WTC11 (cell line): ENCODE measurements around the gene ANKRD27. TPM values are rescaled to one million over a fixed set of nuclear protein-coding genes. Genes with fewer than 3 reads are reported as not detected.

Source experiments
- ATAC-seq: fragments of 200-7000 bp; cut with Tn5 transposase; 2 replicates; pipeline ENCODE4 v1.10.0; 2021; ENCODE audit warnings: mild to moderate bottlenecking, moderate library complexity
- CTCF ChIA-PET: fragments of 300-600 bp; sonication (Branson Sonifier 250); formaldehyde crosslinking; loops from one replicate; lab custom pipeline; 2021; ENCODE audit warnings: antibody characterized with exemption; lab: Charles Lee
- POLR2A ChIA-PET: fragments of 350-600 bp; sonication (Branson Sonifier 250); formaldehyde crosslinking; loops from one replicate; lab custom pipeline; 2021; ENCODE audit warnings: antibody characterized with exemption; lab: Charles Lee
- DNase-seq: peaks from one replicate; pipeline ENCODE4 v3.0.0; 2021; ENCODE audit warnings: low spot score
- H3K27ac Mint-ChIP-seq: 2 replicates; pipeline ENCODE4 v1.8.0; 2021; ENCODE audit warnings: mixed read lengths
- H3K27me3 Mint-ChIP-seq: 2 replicates; pipeline ENCODE4 v1.8.0; 2021; ENCODE audit warnings: low read depth, mild to moderate bottlenecking, moderate library complexity, mixed read lengths
- H3K36me3 Mint-ChIP-seq: 2 replicates; pipeline ENCODE4 v1.8.0; 2021; ENCODE audit warnings: mixed read lengths
- H3K4me1 Mint-ChIP-seq: 2 replicates; pipeline ENCODE4 v1.8.0; 2022; ENCODE audit warnings: mixed read lengths
- H3K4me3 Mint-ChIP-seq: 2 replicates; pipeline ENCODE4 v1.8.0; 2021; ENCODE audit warnings: mild to moderate bottlenecking, moderate library complexity, mixed read lengths
- H3K9me3 Mint-ChIP-seq: 2 replicates; pipeline ENCODE4 v1.8.0; 2021; ENCODE audit warnings: mixed read lengths
- ATF1 ChIP-seq: sonication (generic); formaldehyde crosslinking; IDR thresholded peaks from 2 replicates; pipeline ENCODE4 v1.8.1; 2023; ENCODE audit warnings: mild to moderate bottlenecking, moderate library complexity, missing genetic modification reagents
- ELF4 ChIP-seq: sonication (generic); formaldehyde crosslinking; IDR thresholded peaks from 2 replicates; pipeline ENCODE4 v1.8.1; 2022; ENCODE audit warnings: low read depth, mild to moderate bottlenecking, moderate library complexity, missing genetic modification reagents
- ETV6 ChIP-seq: sonication (generic); formaldehyde crosslinking; IDR thresholded peaks from 2 replicates; pipeline ENCODE4 v1.8.1; 2022; ENCODE audit warnings: mild to moderate bottlenecking, missing genetic modification reagents
- GTF2I ChIP-seq: fragments of 250-450 bp; sonication (Bioruptor Pico); conservative IDR thresholded peaks from 2 replicates; pipeline ENCODE4 v1.4.0; 2021; ENCODE audit warnings: mild to moderate bottlenecking
- HMGA2 ChIP-seq: fragments of 250-450 bp; sonication (Bioruptor Pico); IDR thresholded peaks from 2 replicates; pipeline ENCODE4 v1.4.0; 2021; ENCODE audit warnings: mild to moderate bottlenecking, moderate library complexity
- IRF2 ChIP-seq: sonication (generic); formaldehyde crosslinking; IDR thresholded peaks from 2 replicates; pipeline ENCODE4 v1.8.0; 2022; ENCODE audit warnings: low read depth, missing genetic modification reagents, borderline replicate concordance
- JUN ChIP-seq: sonication (generic); formaldehyde crosslinking; IDR thresholded peaks from 2 replicates; pipeline ENCODE4 v1.8.0; 2023; ENCODE audit warnings: mild to moderate bottlenecking, missing genetic modification reagents
- KAT7 ChIP-seq: sonication (generic); formaldehyde crosslinking; IDR thresholded peaks from 2 replicates; pipeline ENCODE4 v1.8.1; 2023; ENCODE audit warnings: missing genetic modification reagents, mild to moderate bottlenecking, borderline replicate concordance
- MYBL2 ChIP-seq: sonication (generic); formaldehyde crosslinking; IDR thresholded peaks from 2 replicates; pipeline ENCODE4 v1.8.1; 2023; ENCODE audit warnings: mild to moderate bottlenecking, moderate library complexity, missing genetic modification reagents
- NFATC4 ChIP-seq: fragments of 250-450 bp; sonication (Bioruptor Pico); IDR thresholded peaks from 2 replicates; pipeline ENCODE4 v1.9.0; 2021; ENCODE audit warnings: mild to moderate bottlenecking
- NFE2L1 ChIP-seq: sonication (generic); formaldehyde crosslinking; IDR thresholded peaks from 2 replicates; pipeline ENCODE4 v1.8.1; 2023; ENCODE audit warnings: missing genetic modification reagents
- NR1H2 ChIP-seq: sonication (generic); formaldehyde crosslinking; IDR thresholded peaks from 2 replicates; pipeline ENCODE4 v1.9.0; 2021; ENCODE audit warnings: mild to moderate bottlenecking, moderate library complexity, missing genetic modification reagents
- PRRX2 ChIP-seq: fragments of 250-450 bp; sonication (Bioruptor Pico); IDR thresholded peaks from 2 replicates; pipeline ENCODE4 v1.8.0; 2021; ENCODE audit warnings: mild to moderate bottlenecking
- RELA ChIP-seq: sonication (generic); formaldehyde crosslinking; IDR thresholded peaks from 2 replicates; pipeline ENCODE4 v1.8.1; 2022; ENCODE audit warnings: missing genetic modification reagents, mild to moderate bottlenecking, borderline replicate concordance
- RORB ChIP-seq: fragments of 250-450 bp; sonication (Bioruptor Pico); IDR thresholded peaks from 2 replicates; pipeline ENCODE4 v1.9.0; 2021; ENCODE audit warnings: mild to moderate bottlenecking
- USF1 ChIP-seq: sonication (generic); formaldehyde crosslinking; IDR thresholded peaks from 2 replicates; pipeline ENCODE4 v1.8.0; 2022; ENCODE audit warnings: mild to moderate bottlenecking, missing genetic modification reagents
- ZBTB43 ChIP-seq: sonication (generic); formaldehyde crosslinking; IDR thresholded peaks from 2 replicates; pipeline ENCODE4 v1.8.1; 2023; ENCODE audit warnings: mild to moderate bottlenecking, missing genetic modification reagents
- ZMAT4 ChIP-seq: fragments of 250-450 bp; sonication (Bioruptor Pico); IDR thresholded peaks from 2 replicates; pipeline ENCODE4 v1.9.0; 2021; ENCODE audit warnings: mild to moderate bottlenecking
- ZNF121 ChIP-seq: sonication (generic); formaldehyde crosslinking; IDR thresholded peaks from 2 replicates; pipeline ENCODE4 v1.8.0; 2023; ENCODE audit warnings: missing genetic modification reagents
- ZNF219 ChIP-seq: sonication (generic); formaldehyde crosslinking; IDR thresholded peaks from 2 replicates; pipeline ENCODE4 v1.8.0; 2023; ENCODE audit warnings: missing genetic modification reagents, mild to moderate bottlenecking, borderline replicate concordance
- ZNF317 ChIP-seq: sonication (generic); formaldehyde crosslinking; IDR thresholded peaks from 2 replicates; pipeline ENCODE4 v1.8.1; 2023; ENCODE audit warnings: low read depth, mild to moderate bottlenecking, moderate library complexity, missing genetic modification reagents, borderline replicate concordance
- total RNA-seq: library from RNA; stranded (reverse); gene quantifications from 3 replicates; pipeline ENCODE4 v1.2.3, GENCODE V29; 2021
- TF ChIP-seq, protein P1 (sequence below): fragments of 250-450 bp; sonication (Bioruptor Pico); conservative IDR thresholded peaks from 2 replicates; pipeline ENCODE4 v1.9.0; 2021; ENCODE audit warnings: mild to moderate bottlenecking
- TF ChIP-seq, protein P2 (sequence below): sonication (generic); formaldehyde crosslinking; IDR thresholded peaks from 2 replicates; pipeline ENCODE4 v1.8.0; 2022; ENCODE audit warnings: mild to moderate bottlenecking, missing genetic modification reagents
- TF ChIP-seq, protein P3 (sequence below): sonication (generic); formaldehyde crosslinking; IDR thresholded peaks from 2 replicates; pipeline ENCODE4 v1.8.1; 2023; ENCODE audit warnings: mild to moderate bottlenecking, missing genetic modification reagents, moderate library complexity
- TF ChIP-seq, protein P4 (sequence below): sonication (generic); formaldehyde crosslinking; IDR thresholded peaks from 2 replicates; pipeline ENCODE4 v1.8.1; 2023; ENCODE audit warnings: mild to moderate bottlenecking, missing genetic modification reagents
- TF ChIP-seq, protein P5 (sequence below): fragments of 250-450 bp; sonication (Bioruptor Pico); IDR thresholded peaks from 2 replicates; pipeline ENCODE4 v1.8.0; 2021; ENCODE audit warnings: mild to moderate bottlenecking

The ANKRD27 gene
- total RNA-seq, 1 experiment from 2014 or later: 48.6 TPM

DNA sequence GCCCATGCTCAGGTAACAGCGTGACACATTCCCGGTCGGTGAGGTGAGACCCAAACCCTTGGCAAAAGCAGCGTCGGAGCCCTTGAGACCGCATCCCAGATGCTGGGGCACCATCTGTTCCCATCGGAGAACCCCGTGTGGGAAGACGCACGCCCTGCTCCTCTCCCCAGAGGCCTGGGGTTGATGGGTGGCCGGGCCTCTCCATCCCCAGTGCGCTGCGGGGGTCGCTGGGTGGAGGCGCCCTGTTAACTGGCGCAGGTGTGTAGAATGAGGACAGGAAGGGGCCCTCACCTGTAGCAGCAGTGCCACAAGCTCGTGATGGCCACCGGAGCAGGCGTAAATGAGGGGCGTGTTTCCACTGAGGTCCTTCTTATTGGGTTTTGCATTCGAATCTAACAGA is 69.4 kb downstream of the ANKRD27 start:
- CTCF ChIA-PET: no interaction called here
- no peak overlapping the region for H3K4me3 Mint-ChIP-seq
- no peaks in the 10 kb centered on the region for H3K27me3 Mint-ChIP-seq
- POLR2A ChIA-PET: no interaction called here
- TF ChIP-seq ZNF219: no peak
- TF ChIP-seq ZMAT4 (CRISPR knock-in tag): no peak
- no peak for TF ChIP-seq ZBTB43 (CRISPR knock-in tag)
- TF ChIP-seq, protein P1, sequence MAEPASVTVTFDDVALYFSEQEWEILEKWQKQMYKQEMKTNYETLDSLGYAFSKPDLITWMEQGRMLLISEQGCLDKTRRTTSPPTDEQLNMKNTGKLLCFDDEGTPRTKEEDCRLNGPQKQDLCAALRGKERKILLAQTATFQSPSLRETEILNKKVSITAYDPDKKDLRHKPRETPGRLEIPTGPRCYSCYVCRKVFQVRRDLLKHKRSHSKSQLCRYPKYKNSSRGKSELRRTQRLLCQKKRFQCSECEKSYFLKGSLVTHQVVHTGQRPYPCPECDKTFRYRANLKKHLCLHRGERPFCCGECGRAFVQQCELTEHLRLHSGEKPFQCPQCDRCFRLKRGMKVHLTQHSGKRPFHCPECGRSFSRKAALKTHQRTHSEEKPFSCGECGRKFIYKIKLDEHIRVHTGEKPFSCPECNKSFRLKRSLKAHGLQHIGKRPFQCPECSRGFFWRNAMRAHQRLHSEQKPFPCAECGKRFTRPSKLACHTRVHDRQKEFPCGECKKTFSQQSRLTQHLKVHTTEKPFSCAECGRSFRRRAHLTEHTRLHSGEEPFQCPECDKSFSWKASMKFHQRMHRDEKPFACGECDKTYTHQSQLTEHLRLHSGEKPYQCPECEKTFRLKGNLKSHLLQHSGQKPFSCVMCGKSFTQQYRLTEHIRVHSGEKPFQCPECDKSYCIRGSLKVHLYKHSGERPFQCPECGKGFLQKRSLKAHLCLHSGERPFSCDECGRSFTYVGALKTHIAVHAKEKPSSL: no peak
- no peak for TF ChIP-seq NR1H2 (CRISPR knock-in tag)
- no peak for TF ChIP-seq HMGA2 (CRISPR knock-in tag)
- TF ChIP-seq ATF1 (CRISPR knock-in tag): no peak
- no peak for TF ChIP-seq ZNF121 (CRISPR knock-in tag)
- TF ChIP-seq, protein P2, sequence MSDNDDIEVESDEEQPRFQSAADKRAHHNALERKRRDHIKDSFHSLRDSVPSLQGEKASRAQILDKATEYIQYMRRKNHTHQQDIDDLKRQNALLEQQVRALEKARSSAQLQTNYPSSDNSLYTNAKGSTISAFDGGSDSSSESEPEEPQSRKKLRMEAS (CRISPR knock-in tag): no peak
- no peak for TF ChIP-seq RELA (CRISPR knock-in tag)
- no peak for TF ChIP-seq JUN (CRISPR knock-in tag)
- no peak for TF ChIP-seq PRRX2 (CRISPR knock-in tag)
- no peak for TF ChIP-seq ELF4 (CRISPR knock-in tag)
- TF ChIP-seq ZNF317 (CRISPR knock-in tag): no peak
- no peak overlapping the region for H3K27ac Mint-ChIP-seq
- H3K9me3 Mint-ChIP-seq: peaks cover 4% of the 10 kb centered on the region
- ATAC-seq: no peak
- no peak for DNase-seq
- H3K36me3 Mint-ChIP-seq: peaks cover 48% of the 10 kb centered on the region
- no peaks in the 10 kb centered on the region for H3K4me1 Mint-ChIP-seq

- no peak for DNase-seq
- ATAC-seq: no peak
- no peak overlapping the region for H3K4me3 Mint-ChIP-seq
- no peak overlapping the region for H3K27ac Mint-ChIP-seq
- no peaks in the 10 kb centered on the region for H3K4me1 Mint-ChIP-seq
- peaks cover 49% of the 10 kb centered on the region for H3K36me3 Mint-ChIP-seq
- POLR2A ChIA-PET: no interaction called here
- CTCF ChIA-PET: no interaction called here
- no peaks in the 10 kb centered on the region for H3K27me3 Mint-ChIP-seq
- H3K9me3 Mint-ChIP-seq: no peaks in the 10 kb centered on the region
- TF ChIP-seq ETV6 (CRISPR knock-in tag) (no peak), GTF2I (CRISPR knock-in tag) (no peak), IRF2 (CRISPR knock-in tag) (no peak), RORB (no peak), NFE2L1 (CRISPR knock-in tag) (no peak), MYBL2 (CRISPR knock-in tag) (no peak), USF1 (no peak), NR1H2 (CRISPR knock-in tag) (no peak), KAT7 (CRISPR knock-in tag) (no peak), NFATC4 (CRISPR knock-in tag) (no peak)
- TF ChIP-seq, protein P3, sequence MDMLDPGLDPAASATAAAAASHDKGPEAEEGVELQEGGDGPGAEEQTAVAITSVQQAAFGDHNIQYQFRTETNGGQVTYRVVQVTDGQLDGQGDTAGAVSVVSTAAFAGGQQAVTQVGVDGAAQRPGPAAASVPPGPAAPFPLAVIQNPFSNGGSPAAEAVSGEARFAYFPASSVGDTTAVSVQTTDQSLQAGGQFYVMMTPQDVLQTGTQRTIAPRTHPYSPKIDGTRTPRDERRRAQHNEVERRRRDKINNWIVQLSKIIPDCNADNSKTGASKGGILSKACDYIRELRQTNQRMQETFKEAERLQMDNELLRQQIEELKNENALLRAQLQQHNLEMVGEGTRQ: no peak
- TF ChIP-seq, protein P2 (CRISPR knock-in tag): no peak
- TF ChIP-seq, protein P4, sequence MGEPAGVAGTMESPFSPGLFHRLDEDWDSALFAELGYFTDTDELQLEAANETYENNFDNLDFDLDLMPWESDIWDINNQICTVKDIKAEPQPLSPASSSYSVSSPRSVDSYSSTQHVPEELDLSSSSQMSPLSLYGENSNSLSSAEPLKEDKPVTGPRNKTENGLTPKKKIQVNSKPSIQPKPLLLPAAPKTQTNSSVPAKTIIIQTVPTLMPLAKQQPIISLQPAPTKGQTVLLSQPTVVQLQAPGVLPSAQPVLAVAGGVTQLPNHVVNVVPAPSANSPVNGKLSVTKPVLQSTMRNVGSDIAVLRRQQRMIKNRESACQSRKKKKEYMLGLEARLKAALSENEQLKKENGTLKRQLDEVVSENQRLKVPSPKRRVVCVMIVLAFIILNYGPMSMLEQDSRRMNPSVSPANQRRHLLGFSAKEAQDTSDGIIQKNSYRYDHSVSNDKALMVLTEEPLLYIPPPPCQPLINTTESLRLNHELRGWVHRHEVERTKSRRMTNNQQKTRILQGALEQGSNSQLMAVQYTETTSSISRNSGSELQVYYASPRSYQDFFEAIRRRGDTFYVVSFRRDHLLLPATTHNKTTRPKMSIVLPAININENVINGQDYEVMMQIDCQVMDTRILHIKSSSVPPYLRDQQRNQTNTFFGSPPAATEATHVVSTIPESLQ: no peak
- TF ChIP-seq, protein P1: no peak
- TF ChIP-seq, protein P5, sequence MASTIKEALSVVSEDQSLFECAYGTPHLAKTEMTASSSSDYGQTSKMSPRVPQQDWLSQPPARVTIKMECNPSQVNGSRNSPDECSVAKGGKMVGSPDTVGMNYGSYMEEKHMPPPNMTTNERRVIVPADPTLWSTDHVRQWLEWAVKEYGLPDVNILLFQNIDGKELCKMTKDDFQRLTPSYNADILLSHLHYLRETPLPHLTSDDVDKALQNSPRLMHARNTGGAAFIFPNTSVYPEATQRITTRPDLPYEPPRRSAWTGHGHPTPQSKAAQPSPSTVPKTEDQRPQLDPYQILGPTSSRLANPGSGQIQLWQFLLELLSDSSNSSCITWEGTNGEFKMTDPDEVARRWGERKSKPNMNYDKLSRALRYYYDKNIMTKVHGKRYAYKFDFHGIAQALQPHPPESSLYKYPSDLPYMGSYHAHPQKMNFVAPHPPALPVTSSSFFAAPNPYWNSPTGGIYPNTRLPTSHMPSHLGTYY (CRISPR knock-in tag): no peak
Measured at GRCh38 chr19:32603961-32604360, 71.0 kb downstream of the ANKRD27 start.
